Measurements from ENCODE around the gene KIAA1614.
A peak's percentile ranks its signal among the peaks of the same experiment; 100 is the strongest.

The KIAA1614 gene

GRCh38 chr1:180912801-180913565 lies at the start of gene KIAA1614:
Gene KIAA1614, plus strand, starts transcription at chr1:180912897. Its CDS starts 347 bp downstream, at chr1:180913244.
- DNase-seq = no peak

GRCh38 chr1:180863158-180863775 lies 49.4 kb upstream of the KIAA1614 start:
- DNase-seq = no peak

GRCh38 chr1:180881806-180882509 lies 30.7 kb upstream of the KIAA1614 start:
- DNase-seq = peak in 1 of 2 experiments; percentile 41

DNA sequence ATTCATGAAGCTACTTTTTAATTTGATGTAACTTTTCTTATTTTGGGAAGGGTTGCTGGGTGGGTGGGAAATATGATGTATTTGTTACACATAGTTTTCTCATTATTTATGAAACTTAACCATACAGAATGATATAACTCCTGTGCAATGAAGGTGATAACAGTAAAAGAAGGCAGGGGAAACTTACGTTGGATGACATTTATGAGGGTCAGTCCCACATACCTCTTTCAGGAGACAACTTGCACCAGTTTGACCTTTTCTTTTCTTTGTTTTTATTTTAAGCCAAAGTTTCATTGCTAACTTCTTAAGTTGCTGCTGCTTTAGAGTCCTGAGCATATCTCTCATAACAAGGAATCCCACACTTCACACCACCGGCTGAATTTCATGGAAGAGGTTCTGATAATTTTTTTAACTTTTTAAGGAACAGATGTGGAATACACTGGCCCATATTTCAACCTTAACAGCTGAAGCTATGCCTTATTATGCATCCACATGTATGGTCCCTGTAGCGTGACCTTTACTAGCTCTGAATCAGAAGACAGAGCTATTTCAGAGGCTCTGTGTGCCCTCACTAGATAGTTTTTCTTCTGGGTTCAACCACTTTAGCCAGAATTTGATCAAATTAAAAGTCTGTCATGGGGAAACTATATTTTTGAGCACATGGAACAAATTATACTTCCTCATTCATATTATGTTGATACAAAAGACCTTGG lies 28.0 kb upstream of the KIAA1614 start:
- no peak for DNase-seq

- DNase-seq = no peak
Measured at GRCh38 chr1:180886338-180886737, 26.4 kb upstream of the KIAA1614 start.

- no peak for DNase-seq
Measured at GRCh38 chr1:180887841-180888240, 24.9 kb upstream of the KIAA1614 start.

GRCh38 chr1:180888870-180889269 lies 23.8 kb upstream of the KIAA1614 start:
- no peak for DNase-seq

DNA sequence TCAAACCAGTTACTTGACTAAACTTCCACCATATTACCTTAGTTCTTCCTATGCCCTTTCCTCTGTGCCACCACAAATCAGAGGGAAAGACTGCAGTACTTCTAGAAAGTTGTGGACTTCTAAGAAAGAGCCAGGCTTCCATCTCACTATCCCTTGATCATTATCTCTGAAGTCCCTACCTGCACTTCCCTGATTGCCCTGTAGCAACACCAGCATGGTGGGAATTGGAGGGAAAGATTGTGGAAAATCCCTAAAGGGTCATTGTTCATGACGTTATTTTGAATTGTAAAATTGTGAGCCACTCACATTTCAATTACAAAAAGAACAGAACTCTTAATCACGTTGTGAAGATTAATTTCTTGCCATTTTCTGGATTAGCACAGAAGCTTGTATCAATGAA lies 23.4 kb upstream of the KIAA1614 start:
- DNase-seq = no peak

DNA sequence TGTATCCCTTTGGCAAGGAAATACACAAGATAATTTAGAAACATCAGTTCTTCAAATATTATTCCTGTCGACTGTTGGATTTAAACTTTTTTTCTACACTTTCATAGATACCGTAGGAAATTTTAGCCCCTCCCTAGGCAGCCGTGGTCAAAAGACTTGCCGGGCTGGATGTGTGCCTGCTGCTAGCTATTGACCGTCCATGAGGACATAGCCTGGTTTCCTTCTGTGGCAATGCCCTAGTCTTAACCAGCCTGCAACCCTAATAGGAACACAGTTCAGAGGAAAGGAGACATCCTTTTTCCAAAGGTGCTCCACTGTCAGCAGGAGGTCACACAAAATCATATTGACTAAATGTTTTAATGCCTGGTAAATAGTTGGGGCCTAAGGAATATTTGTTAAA lies 20.4 kb upstream of the KIAA1614 start:
- DNase-seq = no peak

DNA sequence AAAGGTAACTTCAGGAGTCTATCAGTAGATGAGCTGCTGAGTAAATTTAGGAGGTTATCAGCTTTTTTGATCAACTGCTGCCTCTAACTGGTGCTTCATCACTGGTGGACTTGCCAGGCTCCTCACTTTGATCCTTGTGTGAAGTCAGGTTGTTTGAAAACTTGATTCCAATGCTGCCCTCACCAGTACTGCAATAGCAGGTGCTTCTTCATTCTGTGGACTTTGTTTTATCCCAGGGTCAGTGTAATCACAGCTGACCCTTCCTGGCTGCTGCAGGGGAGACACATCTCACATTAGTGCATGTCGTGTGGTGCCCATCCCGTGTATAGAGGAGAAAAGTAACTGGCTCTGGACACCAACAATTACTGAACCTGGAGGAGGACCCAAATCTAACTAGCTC lies 20.0 kb upstream of the KIAA1614 start:
- DNase-seq = no peak

GRCh38 chr1:180893614-180894013 lies 19.1 kb upstream of the KIAA1614 start:
- DNase-seq = no peak

- DNase-seq = no peak
Measured at GRCh38 chr1:180896161-180896560, 16.5 kb upstream of the KIAA1614 start.

- DNase-seq = no peak
Measured at GRCh38 chr1:180898441-180899219, 14.1 kb upstream of the KIAA1614 start.

DNA sequence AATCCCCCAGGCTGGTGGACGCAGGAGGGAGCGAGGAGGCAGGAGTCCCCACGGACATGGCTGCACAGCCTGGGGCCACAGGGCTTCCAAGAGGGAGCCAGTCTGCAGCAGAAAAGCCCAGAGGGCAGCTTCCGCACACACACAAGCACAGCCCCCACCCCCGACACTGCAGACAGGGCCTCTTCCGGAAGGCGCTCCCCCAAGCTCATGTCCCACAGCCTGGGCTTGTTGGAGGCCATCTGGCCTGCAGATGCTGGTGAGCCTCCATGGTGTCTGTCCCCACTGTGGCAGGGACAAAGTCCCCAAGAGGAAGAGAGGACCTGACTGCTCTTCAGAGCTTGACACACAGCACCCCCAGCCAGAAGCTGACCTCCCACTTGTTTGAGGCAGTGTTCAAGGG lies 13.4 kb upstream of the KIAA1614 start:
- DNase-seq = no peak

GRCh38 chr1:180901076-180901990 lies 11.4 kb upstream of the KIAA1614 start:
- no peak for DNase-seq

GRCh38 chr1:180902541-180902940 lies 10.2 kb upstream of the KIAA1614 start:
- no peak for DNase-seq

- no peak for DNase-seq
Measured at GRCh38 chr1:180905927-180906326, 6.8 kb upstream of the KIAA1614 start.

DNA sequence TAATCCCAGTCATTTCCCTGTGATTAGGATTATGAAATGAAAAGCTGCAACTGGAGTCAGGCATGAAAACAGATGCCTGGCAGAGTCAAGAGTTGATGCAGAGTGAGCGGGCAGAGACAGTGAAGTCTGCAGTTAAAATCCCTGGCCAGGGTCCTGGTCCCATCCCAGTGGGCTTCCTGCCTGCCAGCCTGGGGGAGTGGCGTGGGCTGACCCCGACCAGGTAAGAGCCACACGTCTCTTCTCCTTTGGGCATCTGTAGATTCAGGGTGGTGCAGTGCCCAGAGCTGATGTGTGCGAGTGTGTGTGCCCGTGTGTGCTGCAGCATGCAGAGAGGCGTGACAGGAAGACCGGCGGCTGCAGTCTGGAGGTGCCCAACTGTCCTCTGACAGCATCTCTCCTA lies 6.2 kb upstream of the KIAA1614 start:
- no peak for DNase-seq

DNA sequence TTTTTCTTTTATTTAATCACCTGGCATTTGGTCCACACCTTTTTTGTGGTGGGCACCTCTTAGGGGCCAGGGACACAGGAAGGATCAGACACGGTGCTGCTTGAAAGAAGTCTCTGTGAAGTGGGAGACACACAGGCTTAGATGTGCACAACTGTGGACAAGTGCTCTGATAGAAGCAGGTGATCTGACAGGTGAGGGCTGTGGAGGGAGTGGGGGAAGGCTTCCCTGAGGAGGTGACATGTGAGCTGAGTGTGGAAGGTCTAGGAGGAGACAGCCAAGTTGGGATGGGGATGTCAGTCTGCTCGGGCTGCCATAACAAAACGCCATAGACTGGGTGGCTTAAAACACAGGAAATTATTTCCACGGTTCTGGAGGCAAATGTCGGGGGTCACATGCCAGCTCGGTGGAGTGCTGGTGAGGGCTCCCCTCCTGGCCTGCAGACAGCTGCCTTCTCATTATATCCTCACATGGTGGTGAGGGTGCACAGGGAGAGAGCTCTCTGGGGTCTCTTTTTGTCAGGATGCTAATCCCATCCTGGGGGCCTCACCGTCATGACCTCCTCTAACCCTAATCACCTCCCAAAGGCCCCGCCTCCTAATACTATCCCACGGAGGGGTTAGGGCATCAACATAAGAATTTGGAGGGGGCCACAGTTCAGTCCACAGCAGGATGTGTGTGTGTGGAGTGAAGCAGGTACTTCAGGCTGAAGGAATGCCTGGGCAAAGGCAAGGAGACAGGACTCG lies 5.2 kb upstream of the KIAA1614 start:
- DNase-seq = no peak

DNA sequence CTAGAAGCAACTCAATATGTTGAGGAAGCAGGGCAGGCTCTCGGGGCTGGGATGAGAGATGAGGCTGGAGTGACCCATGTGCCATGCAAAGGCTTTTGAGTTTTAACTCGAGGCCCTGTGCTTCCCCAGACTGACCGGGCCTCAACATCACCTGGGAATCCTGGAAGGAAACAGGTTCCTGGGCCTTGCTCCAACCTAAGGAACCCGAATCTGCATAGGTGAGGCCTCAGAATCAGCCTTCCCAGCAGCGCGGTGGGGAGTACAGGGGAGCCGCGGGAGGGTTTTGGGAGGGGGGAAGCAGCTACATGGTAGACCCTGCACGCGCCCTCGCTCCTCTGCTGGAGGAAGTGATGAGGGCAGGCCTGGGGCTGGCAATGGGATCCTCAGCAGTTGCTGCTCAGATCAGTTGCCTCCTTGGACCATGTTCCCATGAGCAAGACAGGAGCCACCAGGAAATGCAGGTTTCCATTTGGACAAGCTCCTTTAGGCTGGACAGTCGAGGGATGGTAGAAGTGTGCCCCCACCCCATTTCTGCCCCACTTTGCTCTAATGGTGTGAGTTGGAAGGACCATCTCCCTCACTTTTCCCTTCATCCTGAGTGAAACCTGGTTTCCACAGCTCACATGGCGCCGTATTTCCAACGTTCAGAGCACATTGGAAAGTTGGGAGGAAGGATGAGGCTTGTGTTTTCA lies 4.5 kb upstream of the KIAA1614 start:
- no peak for DNase-seq
